Measurements from ENCODE around the gene EMILIN2.

- no peak for TF ChIP-seq ELF4 (IDR thresholded peaks at IDR 0.05)
- TF ChIP-seq TARDBP (IDR thresholded peaks at IDR 0.05) = no peak
- no peak for TF ChIP-seq NFRKB (IDR thresholded peaks at IDR 0.05)
- TF ChIP-seq ARNT (IDR thresholded peaks at IDR 0.05) = no peak
- no peak for TF ChIP-seq ZNF384 (IDR thresholded peaks at IDR 0.05)
- TF ChIP-seq CTBP1 (IDR thresholded peaks at IDR 0.05; ENCODE audit: borderline replicate concordance) = no peak
- TF ChIP-seq SUZ12 (IDR thresholded peaks at IDR 0.05) = no peak
- no peak for TF ChIP-seq FOXM1 (IDR thresholded peaks at IDR 0.05; ENCODE audit: borderline replicate concordance)
- no peak for TF ChIP-seq BHLHE40 (IDR thresholded peaks at IDR 0.05; ENCODE audit: borderline replicate concordance)
- no peak for TF ChIP-seq SP1 (IDR thresholded peaks at IDR 0.05)
- TF ChIP-seq L3MBTL2 (conservative IDR thresholded peaks at IDR 0.05) = no peak
- TF ChIP-seq FOXA1 (IDR thresholded peaks at IDR 0.05) = no peak
These were observed 72.8 kb downstream of the EMILIN2 start for GRCh38 chr18:2919600-2919999.
